Smooth muscle cell (in vitro differentiated cells): ENCODE results near the gene SLC8A1. TPM values are rescaled to one million over a fixed set of nuclear protein-coding genes. Genes with fewer than 3 reads are reported as not detected.

ENCODE experiments used
- DNase-seq: peaks from one replicate; lab custom pipeline; 2025; ENCODE audit not compliant: unreplicated experiment; lab: John Stamatoyannopoulos, UW
- H2AFZ ChIP-seq: fragments of 200-600 bp; sonication (generic); 2 replicates; pipeline ENCODE4 v1.6.0; 2016; ENCODE audit warnings: antibody characterized with exemption, low read depth, mild to moderate bottlenecking
- H3F3A ChIP-seq: fragments of 200-600 bp; sonication (generic); 2 replicates; pipeline ENCODE4 v1.6.0; 2017; ENCODE audit warnings: antibody characterized with exemption, low read depth
- H3K27ac ChIP-seq: fragments of 200-600 bp; sonication (generic); 2 replicates; pipeline ENCODE4 v1.5.1; 2016; ENCODE audit warnings: low read depth, mild to moderate bottlenecking
- H3K27me3 ChIP-seq: fragments of 200-600 bp; sonication (generic); 2 replicates; pipeline ENCODE4 v1.6.1; 2016; ENCODE audit warnings: low read depth, mild to moderate bottlenecking
- H3K36me3 ChIP-seq: fragments of 200-600 bp; sonication (generic); 2 replicates; pipeline ENCODE4 v1.5.1; 2016; ENCODE audit warnings: low read depth
- H3K4me1 ChIP-seq: fragments of 200-600 bp; sonication (generic); 2 replicates; pipeline ENCODE4 v1.5.1; 2016; ENCODE audit warnings: low read depth
- H3K4me2 ChIP-seq: fragments of 200-600 bp; sonication (generic); 2 replicates; pipeline ENCODE4 v1.6.0; 2016; ENCODE audit warnings: mild to moderate bottlenecking
- H3K4me3 ChIP-seq: fragments of 200-600 bp; sonication (generic); 2 replicates; pipeline ENCODE4 v1.5.1; 2016; ENCODE audit warnings: mild to moderate bottlenecking
- H3K79me2 ChIP-seq: fragments of 200-600 bp; sonication (generic); 2 replicates; pipeline ENCODE4 v1.6.0; 2016; ENCODE audit warnings: low read depth, mild to moderate bottlenecking
- H3K9ac ChIP-seq: fragments of 200-600 bp; sonication (generic); 2 replicates; pipeline ENCODE4 v1.6.0; 2016; ENCODE audit warnings: low read depth
- H3K9me3 ChIP-seq: fragments of 200-600 bp; sonication (generic); replicated peaks from 2 replicates; pipeline ENCODE4 v1.5.1; 2016; ENCODE audit warnings: low read depth
- H4K20me1 ChIP-seq: fragments of 200-600 bp; sonication (generic); 2 replicates; pipeline ENCODE4 v1.6.0; 2016; ENCODE audit warnings: low read depth
- CTCF ChIP-seq: fragments of 200-600 bp; sonication (generic); IDR thresholded peaks from 2 replicates; pipeline ENCODE4 v1.5.1; 2017; ENCODE audit warnings: borderline replicate concordance, mild to moderate bottlenecking, antibody characterized with exemption; ENCODE audit not compliant: insufficient read depth, poor library complexity, severe bottlenecking
- WGBS: methylation state at CpG from one replicate; pipeline ENCODE4 v1.1.7; 2016; ENCODE audit warnings: low lambda C conversion rate; 5-methylcytosine and 5-hydroxymethylcytosine counted together
- polyA plus RNA-seq: library from polyadenylated mRNA; unstranded; fragments of >200 nt; fragmentation: Nextera tagmentation; extraction: Ambion mirVana; gene quantifications from 2 replicates; pipeline ENCODE4 v1.2.1, GENCODE V29; 2016
- total RNA-seq: library from RNA; depleted of rRNA; stranded (reverse); fragments of >200 nt; gene quantifications from 2 replicates; pipeline ENCODE4 v1.2.3, GENCODE V29; 2014

Gene SLC8A1
- total and polyA plus RNA-seq, 2 experiments from 2014 or later = 1.1 to 5.3 TPM

DNA sequence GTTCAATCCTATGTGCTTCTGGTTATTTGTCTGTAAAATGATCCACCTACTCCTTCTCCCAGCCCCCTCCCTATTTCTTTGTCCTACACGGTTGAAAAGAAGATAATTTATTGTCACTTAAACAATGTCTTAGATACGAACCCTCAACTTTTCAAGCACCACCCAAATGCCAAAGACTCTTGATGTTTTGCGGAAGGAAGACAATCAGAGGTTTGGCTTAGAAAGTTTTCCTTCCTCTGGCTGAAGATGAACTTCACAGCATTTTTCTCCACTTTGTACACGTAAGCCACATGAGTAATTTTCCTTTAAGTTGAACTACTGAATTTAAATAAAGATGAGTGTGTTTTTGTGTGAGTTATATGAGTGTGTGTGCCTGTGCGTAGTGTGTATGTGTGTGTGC, 25.5 kb upstream of the SLC8A1 start:
- no peak for DNase-seq
- Histone ChIP-seq H4K20me1 (no peaks in the 10 kb centered on the region), H3K79me2 (no peaks in the 10 kb centered on the region), H3K4me3 (no peak overlapping the region), H3K4me2 (no peak overlapping the region), H2AFZ (no peak overlapping the region), H3K36me3 (no peaks in the 10 kb centered on the region), H3K9me3 (no peaks in the 10 kb centered on the region), H3K27me3 (no peaks in the 10 kb centered on the region), H3K4me1 (no peaks in the 10 kb centered on the region), H3K27ac (no peak overlapping the region), H3F3A (no peaks in the 10 kb centered on the region), H3K9ac (no peak overlapping the region)
- TF ChIP-seq CTCF = no peak
- WGBS = 87% methylated on average over 5 of the region's 5 CpGs

- no peaks in the 10 kb centered on the region for H3K79me2 ChIP-seq
- H3K4me1 ChIP-seq = no peaks in the 10 kb centered on the region
- no peak overlapping the region for H3K27ac ChIP-seq
- no peaks in the 10 kb centered on the region for H3F3A ChIP-seq
- H3K4me3 ChIP-seq = no peak overlapping the region
- no peak overlapping the region for H3K4me2 ChIP-seq
- H4K20me1 ChIP-seq = no peaks in the 10 kb centered on the region
- WGBS = 95% methylated on average over 1 of the region's 1 CpG
- no peaks in the 10 kb centered on the region for H3K27me3 ChIP-seq
- no peak for TF ChIP-seq CTCF
- no peak for DNase-seq
- no peak overlapping the region for H3K9ac ChIP-seq
- H3K9me3 ChIP-seq = no peaks in the 10 kb centered on the region
- H3K36me3 ChIP-seq = no peaks in the 10 kb centered on the region
- no peak overlapping the region for H2AFZ ChIP-seq
These were observed 24.5 kb upstream of the SLC8A1 start for GRCh38 chr2:40476436-40476835.

- Histone ChIP-seq H3K4me3 (no peak overlapping the region), H3K4me2 (no peak overlapping the region), H3K36me3 (no peaks in the 10 kb centered on the region), H3K4me1 (no peaks in the 10 kb centered on the region), H3K79me2 (no peaks in the 10 kb centered on the region), H3F3A (no peaks in the 10 kb centered on the region), H4K20me1 (no peaks in the 10 kb centered on the region), H3K9me3 (no peaks in the 10 kb centered on the region), H3K9ac (no peak overlapping the region), H2AFZ (no peak overlapping the region), H3K27me3 (no peaks in the 10 kb centered on the region), H3K27ac (no peak overlapping the region)
- WGBS = 86% methylated on average over 1 of the region's 1 CpG
- no peak for TF ChIP-seq CTCF
- no peak for DNase-seq
These were observed 22.4 kb upstream of the SLC8A1 start for GRCh38 chr2:40474306-40474705.

- DNase-seq = no peak
- no peak for TF ChIP-seq CTCF
- no peak overlapping the region for H2AFZ ChIP-seq
- H3K9ac ChIP-seq = no peak overlapping the region
- H3K4me2 ChIP-seq = no peak overlapping the region
- no peaks in the 10 kb centered on the region for H3F3A ChIP-seq
- H3K4me1 ChIP-seq = no peaks in the 10 kb centered on the region
- H3K27ac ChIP-seq = no peak overlapping the region
- no peaks in the 10 kb centered on the region for H3K36me3 ChIP-seq
- no peak overlapping the region for H3K4me3 ChIP-seq
- no peaks in the 10 kb centered on the region for H3K79me2 ChIP-seq
- H3K9me3 ChIP-seq = no peaks in the 10 kb centered on the region
- no peaks in the 10 kb centered on the region for H3K27me3 ChIP-seq
- 77% methylated on average over 3 of the region's 3 CpGs for WGBS
- H4K20me1 ChIP-seq = no peaks in the 10 kb centered on the region
These were observed 20.0 kb upstream of the SLC8A1 start for GRCh38 chr2:40471866-40472265.
